ENCODE results near the gene SNX5.

SNX5 gene

GRCh38 chr20:17902531-17903083, 66.0 kb downstream of the SNX5 start:
- DNase-seq (ENCODE audit: low spot score): no peak
- in situ Hi-C loops (cut with MboI; ENCODE audit: low sequenced_read_pairs, unreplicated experiment): no loop called here
- TF ChIP-seq CTCF (IDR thresholded peaks at IDR 0.05; ENCODE audit: borderline replicate concordance, control extremely low read depth, extremely low read depth, insufficient read depth, missing control alignments): no peak

GRCh38 chr20:17901971-17902370, 66.6 kb downstream of the SNX5 start:
- no peak for TF ChIP-seq CTCF (IDR thresholded peaks at IDR 0.05; ENCODE audit: borderline replicate concordance, control extremely low read depth, extremely low read depth, insufficient read depth, missing control alignments)
- no peak for DNase-seq (ENCODE audit: low spot score)
- in situ Hi-C loops (cut with MboI; ENCODE audit: low sequenced_read_pairs, unreplicated experiment): no loop called here

DNA sequence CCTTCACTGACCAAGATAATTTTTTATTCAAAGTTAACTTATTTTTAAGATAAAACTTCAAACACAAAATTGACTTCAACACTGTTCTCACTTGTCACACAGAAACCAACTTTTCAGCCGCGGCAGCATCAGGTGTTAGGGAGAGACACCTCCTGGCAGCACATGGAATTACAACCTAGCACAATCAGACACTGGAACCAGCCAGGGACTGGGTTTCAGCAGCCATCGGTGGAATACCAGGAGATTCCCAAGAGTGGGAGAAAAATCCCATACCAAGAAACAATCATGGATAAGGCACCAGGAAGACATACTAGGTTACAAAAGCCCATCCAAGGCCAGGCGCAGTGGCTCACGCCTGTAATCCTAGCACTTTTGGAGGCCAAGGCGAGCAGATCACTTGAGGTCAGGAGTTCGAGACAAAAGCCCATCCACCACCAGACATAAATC, 70.0 kb downstream of the SNX5 start:
- DNase-seq (ENCODE audit: low spot score): peak; percentile 58
- in situ Hi-C loops (cut with MboI; ENCODE audit: low sequenced_read_pairs, unreplicated experiment): no loop called here
- TF ChIP-seq CTCF (IDR thresholded peaks at IDR 0.05; ENCODE audit: borderline replicate concordance, control extremely low read depth, extremely low read depth, insufficient read depth, missing control alignments): peak; percentile 76

- TF ChIP-seq CTCF (IDR thresholded peaks at IDR 0.05; ENCODE audit: borderline replicate concordance, control extremely low read depth, extremely low read depth, insufficient read depth, missing control alignments): no peak
- no peak for DNase-seq (ENCODE audit: low spot score)
- in situ Hi-C loops (cut with MboI; ENCODE audit: low sequenced_read_pairs, unreplicated experiment): no loop called here
Measured at GRCh38 chr20:17897566-17898307, 70.9 kb downstream of the SNX5 start.

GRCh38 chr20:17896771-17897369, 71.7 kb downstream of the SNX5 start:
- TF ChIP-seq CTCF (IDR thresholded peaks at IDR 0.05; ENCODE audit: borderline replicate concordance, control extremely low read depth, extremely low read depth, insufficient read depth, missing control alignments): no peak
- in situ Hi-C loops (cut with MboI; ENCODE audit: low sequenced_read_pairs, unreplicated experiment): no loop called here
- no peak for DNase-seq (ENCODE audit: low spot score)

DNA sequence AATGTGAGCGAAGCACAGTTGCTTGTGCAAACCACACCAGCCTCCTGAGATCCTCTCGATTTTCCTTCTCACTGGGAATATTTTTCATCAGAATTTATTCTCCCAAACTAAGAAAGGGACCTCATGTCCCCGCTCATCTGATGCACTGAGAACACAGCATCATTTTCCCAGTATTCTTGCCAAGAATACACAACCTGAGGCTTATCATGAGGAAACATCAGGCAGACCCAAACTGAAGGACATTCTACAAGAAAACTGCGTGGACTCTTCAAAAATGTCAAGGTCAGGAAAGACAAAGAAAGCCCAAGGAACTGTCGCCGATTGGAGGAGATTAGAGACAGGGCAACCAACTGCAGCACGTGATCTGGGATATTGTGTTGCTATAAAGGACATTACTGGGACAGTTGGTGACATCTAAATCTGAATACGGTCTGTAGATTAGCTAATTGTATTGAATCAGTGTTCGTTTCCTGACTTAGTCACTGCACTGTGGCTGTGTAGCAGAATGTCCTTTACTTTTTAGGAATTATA, 72.3 kb downstream of the SNX5 start:
- in situ Hi-C loops (cut with MboI; ENCODE audit: low sequenced_read_pairs, unreplicated experiment): no loop called here
- no peak for TF ChIP-seq CTCF (IDR thresholded peaks at IDR 0.05; ENCODE audit: borderline replicate concordance, control extremely low read depth, extremely low read depth, insufficient read depth, missing control alignments)
- DNase-seq (ENCODE audit: low spot score): no peak

All from GM13976 (cell line).